ENCODE results near the gene CTNNA2.

- TF ChIP-seq TCF4 (CRISPR knock-in tag; IDR thresholded peaks at IDR 0.05; ENCODE audit: borderline replicate concordance) (no peak), ZFP30 (CRISPR knock-in tag; IDR thresholded peaks at IDR 0.05) (no peak), POU6F1 (CRISPR knock-in tag; IDR thresholded peaks at IDR 0.05; ENCODE audit: borderline replicate concordance, low read depth) (no peak), ARNTL (CRISPR knock-in tag; IDR thresholded peaks at IDR 0.05; ENCODE audit: borderline replicate concordance, low read depth) (no peak), PATZ1 (CRISPR knock-in tag; IDR thresholded peaks at IDR 0.05; ENCODE audit: borderline replicate concordance) (no peak), TOX (CRISPR knock-in tag; IDR thresholded peaks at IDR 0.05; ENCODE audit: borderline replicate concordance) (no peak), CREB5 (CRISPR knock-in tag; IDR thresholded peaks at IDR 0.05; ENCODE audit: low read depth) (no peak)
Measured at GRCh38 chr2:80102026-80102425, 589.2 kb downstream of the CTNNA2 start.
